Endodermal cell (in vitro differentiated cells): ENCODE results near the gene PLEKHA5. TPM values are rescaled to one million over a fixed set of nuclear protein-coding genes. Genes with fewer than 3 reads are reported as not detected.

Experiments used
- DNase-seq: peaks from one replicate; pipeline ENCODE4 v3.0.0-alpha.2; 2017
- H3K27ac ChIP-seq: 2 replicates; pipeline ENCODE4 v1.5.1; 2013; ENCODE audit warnings: mild to moderate bottlenecking, low read depth, low read length, moderate library complexity
- H3K27me3 ChIP-seq: 2 replicates; pipeline ENCODE4 v1.6.1; 2013; ENCODE audit warnings: mild to moderate bottlenecking, low read length, moderate library complexity; ENCODE audit not compliant: insufficient read depth, control insufficient read depth, poor library complexity, severe bottlenecking
- H3K36me3 ChIP-seq: 2 replicates; pipeline ENCODE4 v1.7.0; 2013; ENCODE audit warnings: mild to moderate bottlenecking, low read length, moderate library complexity; ENCODE audit not compliant: control insufficient read depth, insufficient read depth
- H3K4me1 ChIP-seq: one replicate; pipeline ENCODE4 v1.7.0; 2013; ENCODE audit warnings: low read length; ENCODE audit not compliant: control insufficient read depth, insufficient read depth
- H3K4me3 ChIP-seq: 2 replicates; pipeline ENCODE4 v1.5.1; 2013; ENCODE audit warnings: mild to moderate bottlenecking, low read length, moderate library complexity
- H3K9ac ChIP-seq: 2 replicates; pipeline ENCODE4 v1.6.1; 2013; ENCODE audit warnings: mild to moderate bottlenecking, low read length, moderate library complexity; ENCODE audit not compliant: poor library complexity, severe bottlenecking; ENCODE audit errors: extremely low read depth
- H3K9me3 ChIP-seq: 2 replicates; pipeline ENCODE4 v1.6.1; 2013; ENCODE audit warnings: mild to moderate bottlenecking, low read length, moderate library complexity; ENCODE audit not compliant: control insufficient read depth
- H3K27ac Mint-ChIP-seq: 2 replicates; pipeline ENCODE4 v1.8.0; 2020; ENCODE audit warnings: mixed read lengths
- H3K27me3 Mint-ChIP-seq: 2 replicates; pipeline ENCODE4 v1.8.0; 2021; ENCODE audit warnings: mild to moderate bottlenecking, mixed read lengths; ENCODE audit not compliant: insufficient read depth
- H3K36me3 Mint-ChIP-seq: 2 replicates; pipeline ENCODE4 v1.8.0; 2020; ENCODE audit warnings: low read depth, mixed read lengths
- H3K4me1 Mint-ChIP-seq: 2 replicates; pipeline ENCODE4 v1.8.0; 2020; ENCODE audit warnings: mixed read lengths
- H3K4me3 Mint-ChIP-seq: 2 replicates; pipeline ENCODE4 v1.8.0; 2020; ENCODE audit warnings: mild to moderate bottlenecking, moderate library complexity, mixed read lengths
- H3K9me3 Mint-ChIP-seq: 2 replicates; pipeline ENCODE4 v1.8.0; 2020; ENCODE audit warnings: mild to moderate bottlenecking, mixed read lengths
- CTCF ChIP-seq: fragments of 200-600 bp; sonication (generic); conservative IDR thresholded peaks from 2 replicates; pipeline ENCODE4 v1.5.0; 2021; ENCODE audit warnings: antibody characterized with exemption, mild to moderate bottlenecking
- WGBS, 2 experiments: methylation state at CpG; one replicate each; pipeline versions ENCODE4 v1.1.5 to v1.1.7; 2013; ENCODE audit warnings: missing lambda C conversion rate in 2 of 2, mixed read lengths in 1 of 2; ENCODE audit not compliant: insufficient coverage in 1 of 2, insufficient read length in 1 of 2; 5-methylcytosine and 5-hydroxymethylcytosine counted together
- total RNA-seq, 2 donors: library from RNA; stranded (reverse); fragmentation: NEBNext Ultra II Directional in 1 of 2; extraction: Animal tissue kit (Norgen Biotek cat#: 25700) in 1 of 2; gene quantifications; 2 replicates in 1 of 2; 3 replicates in 1 of 2; pipeline ENCODE4 v1.2.1, GENCODE V29; 2021

The PLEKHA5 gene
- total RNA-seq, 2 donors from 2014 or later, result 48.5 to 139 TPM

- no peaks in the 10 kb centered on the region for H3K27me3 Mint-ChIP-seq
- H3K4me1 ChIP-seq, result no peaks in the 10 kb centered on the region
- no peak overlapping the region for H3K4me3 Mint-ChIP-seq
- H3K9me3 ChIP-seq, result no peaks in the 10 kb centered on the region
- H3K36me3 Mint-ChIP-seq, result peaks cover 64% of the 10 kb centered on the region
- peak overlapping the region; percentile 76 for H3K27ac Mint-ChIP-seq
- DNase-seq, result peak; percentile 67
- 77 to 81% methylated on average over 3 to 4 of the region's 4 CpGs for WGBS, 2 experiments
- no peak overlapping the region for H3K4me3 ChIP-seq
- H3K27ac ChIP-seq, result peak overlapping the region; percentile 72
- H3K9me3 Mint-ChIP-seq, result peaks cover 13% of the 10 kb centered on the region
- H3K36me3 ChIP-seq, result peaks cover 9% of the 10 kb centered on the region
- peaks cover 9% of the 10 kb centered on the region for H3K4me1 Mint-ChIP-seq
- H3K27me3 ChIP-seq, result no peaks in the 10 kb centered on the region
- TF ChIP-seq CTCF, result no peak
- no peak overlapping the region for H3K9ac ChIP-seq
Measured at GRCh38 chr12:19382111-19382526, 252.6 kb downstream of the PLEKHA5 start.

GRCh38 chr12:19382563-19382962 lies 253.0 kb downstream of the PLEKHA5 start:
- no peak overlapping the region for H3K4me3 Mint-ChIP-seq
- H3K27ac ChIP-seq, result peak overlapping the region; percentile 72

GRCh38 chr12:19387161-19387560 lies 257.6 kb downstream of the PLEKHA5 start:
- H3K9me3 ChIP-seq, result no peaks in the 10 kb centered on the region
- H3K27me3 ChIP-seq, result no peaks in the 10 kb centered on the region
- no peaks in the 10 kb centered on the region for H3K4me1 ChIP-seq
- peaks cover 6% of the 10 kb centered on the region for H3K4me1 Mint-ChIP-seq
- no peaks in the 10 kb centered on the region for H3K36me3 ChIP-seq
- H3K4me3 ChIP-seq, result no peak overlapping the region
- H3K36me3 Mint-ChIP-seq, result peaks cover 27% of the 10 kb centered on the region
- DNase-seq, result no peak
- no peak overlapping the region for H3K9ac ChIP-seq
- no peak overlapping the region for H3K4me3 Mint-ChIP-seq
- WGBS, 2 experiments, result 88% methylated on average over 2 of the region's 2 CpGs; no CpG with 5 or more reads in 1 of the 2 experiments
- no peak overlapping the region for H3K27ac ChIP-seq
- peaks cover 13% of the 10 kb centered on the region for H3K9me3 Mint-ChIP-seq
- no peak for TF ChIP-seq CTCF
- no peak overlapping the region for H3K27ac Mint-ChIP-seq
- H3K27me3 Mint-ChIP-seq, result no peaks in the 10 kb centered on the region

More at GRCh38 chr12:19382563-19382962, 253.0 kb downstream of the PLEKHA5 start:
- H3K36me3 ChIP-seq, result peaks cover 9% of the 10 kb centered on the region
- no peaks in the 10 kb centered on the region for H3K4me1 ChIP-seq
- peaks cover 9% of the 10 kb centered on the region for H3K4me1 Mint-ChIP-seq
- peak overlapping the region; percentile 76 for H3K27ac Mint-ChIP-seq
- DNase-seq, result no peak
- no peaks in the 10 kb centered on the region for H3K9me3 ChIP-seq
- no peaks in the 10 kb centered on the region for H3K27me3 ChIP-seq
- H3K36me3 Mint-ChIP-seq, result peaks cover 59% of the 10 kb centered on the region
- no peak for TF ChIP-seq CTCF
- 83 to 93% methylated on average over 3 to 9 of the region's 9 CpGs for WGBS, 2 experiments
- H3K27me3 Mint-ChIP-seq, result no peaks in the 10 kb centered on the region
- peaks cover 13% of the 10 kb centered on the region for H3K9me3 Mint-ChIP-seq
- H3K4me3 ChIP-seq, result no peak overlapping the region
- no peak overlapping the region for H3K9ac ChIP-seq
